NT2/D1 (cell line): ENCODE measurements around the gene GLRX.

Experiments
- YY1 ChIP-seq: IDR thresholded peaks from 2 replicates; pipeline ENCODE4 v1.6.1; 2011; ENCODE audit not compliant: insufficient read length, insufficient read depth
- ZNF274 ChIP-seq: IDR thresholded peaks from 2 replicates; pipeline ENCODE4 v1.6.1; 2011; ENCODE audit warnings: mild to moderate bottlenecking, low read depth, low read length

GRCh38 chr5:95822043-95822541, 434 bp downstream of the GLRX start:
- TF ChIP-seq ZNF274 (no peak), YY1 (no peak)
